Left ventricle myocardium inferior (tissue), 1 donor: ENCODE results near the gene PIM3. TPM values are rescaled to one million over a fixed set of nuclear protein-coding genes. Genes with fewer than 3 reads are reported as not detected.
A peak's percentile ranks its signal among the peaks of the same experiment; 100 is the strongest.

Experiments used
- DNase-seq: peaks from one replicate; pipeline ENCODE4 v3.0.0-alpha.2; 2020
- H3K27ac ChIP-seq: fragments of 200-600 bp; replicated peaks from 2 replicates; pipeline ENCODE4 v1.8.0; 2021
- H3K27me3 ChIP-seq: fragments of 200-600 bp; 2 replicates; pipeline ENCODE4 v1.8.0; 2021; ENCODE audit warnings: low read depth
- H3K36me3 ChIP-seq: fragments of 200-600 bp; 2 replicates; pipeline ENCODE4 v1.8.0; 2021
- H3K4me1 ChIP-seq: fragments of 200-600 bp; 2 replicates; pipeline ENCODE4 v1.8.0; 2021
- H3K4me3 ChIP-seq: fragments of 200-600 bp; 2 replicates; pipeline ENCODE4 v1.8.0; 2021; ENCODE audit warnings: mild to moderate bottlenecking, moderate library complexity
- H3K9me3 ChIP-seq: fragments of 200-600 bp; replicated peaks from 2 replicates; pipeline ENCODE4 v1.8.0; 2021
- intact Hi-C: fragments of 100-400 bp; cut with micrococcal nuclease; formaldehyde crosslinking; loops from one replicate; pipeline ENCODE4 v1.11.0; 2022
- total RNA-seq: library from RNA; stranded (reverse); fragmentation: NEBNext Ultra II Directional; extraction: Animal tissue kit (Norgen Biotek cat#: 25700); gene quantifications from one replicate; pipeline ENCODE4 v1.2.1, GENCODE V29; 2021
- TF ChIP-seq, protein P1 (sequence below): fragments of 200-600 bp; IDR thresholded peaks from 2 replicates; pipeline ENCODE4 v1.8.0; 2021; ENCODE audit warnings: antibody characterized with exemption, mild to moderate bottlenecking, borderline replicate concordance
- donor health status: DM: no; HTN: yes; CAD: no; lungs with severe emphysema.

Gene PIM3
- total RNA-seq, 1 donor from 2014 or later: 57.1 TPM

- Histone ChIP-seq H3K4me3 (peak overlapping the region; percentile 96), H3K27me3 (no peaks in the 10 kb centered on the region), H3K27ac (peak overlapping the region; percentile 99), H3K9me3 (no peaks in the 10 kb centered on the region), H3K36me3 (peaks cover 31% of the 10 kb centered on the region), H3K4me1 (peaks cover 73% of the 10 kb centered on the region)
- intact Hi-C loops: no loop called here
- TF ChIP-seq, protein P1, sequence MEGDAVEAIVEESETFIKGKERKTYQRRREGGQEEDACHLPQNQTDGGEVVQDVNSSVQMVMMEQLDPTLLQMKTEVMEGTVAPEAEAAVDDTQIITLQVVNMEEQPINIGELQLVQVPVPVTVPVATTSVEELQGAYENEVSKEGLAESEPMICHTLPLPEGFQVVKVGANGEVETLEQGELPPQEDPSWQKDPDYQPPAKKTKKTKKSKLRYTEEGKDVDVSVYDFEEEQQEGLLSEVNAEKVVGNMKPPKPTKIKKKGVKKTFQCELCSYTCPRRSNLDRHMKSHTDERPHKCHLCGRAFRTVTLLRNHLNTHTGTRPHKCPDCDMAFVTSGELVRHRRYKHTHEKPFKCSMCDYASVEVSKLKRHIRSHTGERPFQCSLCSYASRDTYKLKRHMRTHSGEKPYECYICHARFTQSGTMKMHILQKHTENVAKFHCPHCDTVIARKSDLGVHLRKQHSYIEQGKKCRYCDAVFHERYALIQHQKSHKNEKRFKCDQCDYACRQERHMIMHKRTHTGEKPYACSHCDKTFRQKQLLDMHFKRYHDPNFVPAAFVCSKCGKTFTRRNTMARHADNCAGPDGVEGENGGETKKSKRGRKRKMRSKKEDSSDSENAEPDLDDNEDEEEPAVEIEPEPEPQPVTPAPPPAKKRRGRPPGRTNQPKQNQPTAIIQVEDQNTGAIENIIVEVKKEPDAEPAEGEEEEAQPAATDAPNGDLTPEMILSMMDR: peak; percentile 7
- no peak for DNase-seq
Observed at GRCh38 chr22:49959782-49960158, 802 bp upstream of the PIM3 start.

DNA sequence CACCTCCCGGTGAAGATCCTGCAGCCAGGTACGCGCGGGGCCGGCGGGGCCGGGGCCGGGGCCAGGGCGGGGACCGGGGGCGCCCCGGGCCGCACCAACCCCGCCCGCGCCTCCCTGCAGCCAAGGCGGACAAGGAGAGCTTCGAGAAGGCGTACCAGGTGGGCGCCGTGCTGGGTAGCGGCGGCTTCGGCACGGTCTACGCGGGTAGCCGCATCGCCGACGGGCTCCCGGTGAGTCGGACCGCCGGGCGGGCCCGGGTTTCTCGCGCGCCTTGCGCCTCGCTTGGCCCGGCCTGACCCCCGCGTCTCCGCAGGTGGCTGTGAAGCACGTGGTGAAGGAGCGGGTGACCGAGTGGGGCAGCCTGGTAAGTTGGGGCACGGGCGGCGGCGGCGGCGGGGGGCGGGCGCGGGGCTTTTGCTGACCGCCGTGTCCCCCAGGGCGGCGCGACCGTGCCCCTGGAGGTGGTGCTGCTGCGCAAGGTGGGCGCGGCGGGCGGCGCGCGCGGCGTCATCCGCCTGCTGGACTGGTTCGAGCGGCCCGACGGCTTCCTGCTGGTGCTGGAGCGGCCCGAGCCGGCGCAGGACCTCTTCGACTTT, 531 bp downstream of the PIM3 start:
- intact Hi-C loops: no loop called here
- H3K9me3 ChIP-seq: no peaks in the 10 kb centered on the region
- H3K27me3 ChIP-seq: no peaks in the 10 kb centered on the region
- peak overlapping the region; percentile 96 for H3K4me3 ChIP-seq
- H3K27ac ChIP-seq: peak overlapping the region; percentile 99
- DNase-seq: peak; percentile 48
- peaks cover 31% of the 10 kb centered on the region for H3K36me3 ChIP-seq
- TF ChIP-seq, protein P1: no peak
- peaks cover 73% of the 10 kb centered on the region for H3K4me1 ChIP-seq

DNA sequence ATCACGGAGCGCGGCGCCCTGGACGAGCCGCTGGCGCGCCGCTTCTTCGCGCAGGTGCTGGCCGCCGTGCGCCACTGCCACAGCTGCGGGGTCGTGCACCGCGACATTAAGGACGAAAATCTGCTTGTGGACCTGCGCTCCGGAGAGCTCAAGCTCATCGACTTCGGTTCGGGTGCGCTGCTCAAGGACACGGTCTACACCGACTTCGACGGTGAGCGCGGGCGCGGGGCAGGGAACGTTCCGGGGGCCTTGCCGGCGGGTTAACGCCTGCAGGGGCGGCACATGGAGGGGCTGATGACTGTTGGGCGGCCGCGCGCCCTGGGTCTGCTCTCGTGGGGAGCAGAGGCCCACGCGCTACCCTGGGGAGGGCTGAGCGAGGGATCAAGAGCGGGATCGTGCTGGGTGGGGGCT, 1.0 kb downstream of the PIM3 start:
- Histone ChIP-seq H3K4me1 (peaks cover 74% of the 10 kb centered on the region), H3K4me3 (peak overlapping the region; percentile 96), H3K27me3 (no peaks in the 10 kb centered on the region), H3K36me3 (peaks cover 31% of the 10 kb centered on the region), H3K9me3 (no peaks in the 10 kb centered on the region), H3K27ac (peak overlapping the region; percentile 99)
- intact Hi-C loops: no loop called here
- peak; percentile 20 for DNase-seq
- TF ChIP-seq, protein P1: no peak

DNA sequence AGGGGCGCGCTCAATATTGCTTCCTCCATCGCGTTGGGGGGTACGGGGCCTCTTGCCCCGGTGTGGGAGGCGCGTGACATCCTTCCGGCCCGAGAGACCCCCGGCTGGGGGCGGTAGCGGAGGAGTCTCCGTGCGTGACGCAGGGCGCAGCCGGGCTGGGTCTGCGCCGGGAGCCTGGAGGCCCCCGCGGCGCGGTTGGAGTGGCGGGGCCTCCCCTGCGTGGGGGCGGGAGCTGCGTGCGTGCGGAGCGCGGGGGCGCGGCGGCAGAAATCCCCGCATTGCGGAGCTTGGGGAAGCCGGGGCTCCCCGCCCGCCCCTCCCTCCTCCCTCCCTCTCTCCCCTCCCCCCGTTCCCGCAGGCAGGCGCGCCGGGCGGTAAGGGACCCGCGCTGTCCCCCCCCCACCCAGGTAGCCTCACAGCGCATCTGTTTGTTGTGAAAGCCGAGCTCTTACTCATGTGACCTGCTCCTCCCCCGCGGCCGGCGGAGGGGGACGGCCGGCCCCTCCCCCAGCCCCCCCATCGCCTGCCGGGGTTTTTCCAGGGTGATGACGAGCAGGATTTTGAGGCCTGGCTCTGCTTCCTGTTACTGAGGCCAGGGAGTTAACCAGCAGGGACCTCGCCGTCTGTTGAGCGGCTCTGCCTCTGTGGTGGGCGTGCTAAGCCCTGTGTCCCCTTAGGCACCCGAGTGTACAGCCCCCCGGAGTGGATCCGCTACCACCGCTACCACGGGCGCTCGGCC, 1.6 kb downstream of the PIM3 start:
- intact Hi-C loops: no loop called here
- Histone ChIP-seq H3K4me1 (peaks cover 78% of the 10 kb centered on the region), H3K27me3 (no peaks in the 10 kb centered on the region), H3K4me3 (peak overlapping the region; percentile 96), H3K27ac (peak overlapping the region; percentile 99), H3K9me3 (no peaks in the 10 kb centered on the region), H3K36me3 (peaks cover 31% of the 10 kb centered on the region)
- TF ChIP-seq, protein P1: no peak
- peak; percentile 91 for DNase-seq

DNA sequence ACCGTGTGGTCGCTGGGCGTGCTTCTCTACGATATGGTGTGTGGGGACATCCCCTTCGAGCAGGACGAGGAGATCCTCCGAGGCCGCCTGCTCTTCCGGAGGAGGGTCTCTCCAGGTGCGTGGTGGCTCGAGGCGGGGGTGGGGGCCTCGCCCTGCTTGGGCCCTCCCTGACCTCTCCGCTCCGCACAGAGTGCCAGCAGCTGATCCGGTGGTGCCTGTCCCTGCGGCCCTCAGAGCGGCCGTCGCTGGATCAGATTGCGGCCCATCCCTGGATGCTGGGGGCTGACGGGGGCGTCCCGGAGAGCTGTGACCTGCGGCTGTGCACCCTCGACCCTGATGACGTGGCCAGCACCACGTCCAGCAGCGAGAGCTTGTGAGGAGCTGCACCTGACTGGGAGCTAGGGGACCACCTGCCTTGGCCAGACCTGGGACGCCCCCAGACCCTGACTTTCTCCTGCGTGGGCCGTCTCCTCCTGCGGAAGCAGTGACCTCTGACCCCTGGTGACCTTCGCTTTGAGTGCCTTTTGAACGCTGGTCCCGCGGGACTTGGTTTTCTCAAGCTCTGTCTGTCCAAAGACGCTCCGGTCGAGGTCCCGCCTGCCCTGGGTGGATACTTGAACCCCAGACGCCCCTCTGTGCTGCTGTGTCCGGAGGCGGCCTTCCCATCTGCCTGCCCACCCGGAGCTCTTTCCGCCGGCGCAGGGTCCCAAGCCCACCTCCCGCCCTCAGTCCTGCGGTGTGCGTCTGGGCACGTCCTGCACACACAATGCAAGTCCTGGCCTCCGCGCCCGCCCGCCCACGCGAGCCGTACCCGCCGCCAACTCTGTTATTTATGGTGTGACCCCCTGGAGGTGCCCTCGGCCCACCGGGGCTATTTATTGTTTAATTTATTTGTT, 2.4 kb downstream of the PIM3 start:
- peaks cover 86% of the 10 kb centered on the region for H3K4me1 ChIP-seq
- intact Hi-C loops: no loop called here
- peaks cover 31% of the 10 kb centered on the region for H3K36me3 ChIP-seq
- peak; percentile 35 for DNase-seq
- H3K4me3 ChIP-seq: peak overlapping the region; percentile 96
- H3K27me3 ChIP-seq: no peaks in the 10 kb centered on the region
- H3K9me3 ChIP-seq: no peaks in the 10 kb centered on the region
- TF ChIP-seq, protein P1: no peak
- peak overlapping the region; percentile 99 for H3K27ac ChIP-seq
